Fibroblast of lung (primary cell): ENCODE measurements around the gene RTP3. TPM values are rescaled to one million over a fixed set of nuclear protein-coding genes. Genes with fewer than 3 reads are reported as not detected.

Experiments used
- DNase-seq, 2 donors: peaks; one replicate each; pipeline versions ENCODE4 v3.0.0 to v3.0.0-alpha.2; 2010; ENCODE audit warnings: low read depth in 2 of 2
- H2AFZ ChIP-seq: 2 replicates; pipeline ENCODE4 v1.5.1; 2012; ENCODE audit warnings: low read length, control low read depth, inconsistent platforms
- H3K27ac ChIP-seq: 2 replicates; pipeline ENCODE4 v1.5.1; 2011; ENCODE audit warnings: low read length, control low read depth; ENCODE audit not compliant: insufficient read depth
- H3K27me3 ChIP-seq: 2 replicates; pipeline ENCODE4 v1.5.1; 2011; ENCODE audit warnings: mild to moderate bottlenecking, low read length; ENCODE audit not compliant: control insufficient read depth, insufficient read depth
- H3K36me3 ChIP-seq: 2 replicates; pipeline ENCODE4 v1.5.1; 2011; ENCODE audit warnings: low read length; ENCODE audit not compliant: control insufficient read depth, insufficient read depth
- H3K4me1 ChIP-seq: 2 replicates; pipeline ENCODE4 v1.5.1; 2011; ENCODE audit warnings: low read length; ENCODE audit not compliant: control insufficient read depth, insufficient read depth; ENCODE audit errors: extremely low read depth
- H3K4me2 ChIP-seq: 2 replicates; pipeline ENCODE4 v1.5.1; 2011; ENCODE audit warnings: low read length, control low read depth; ENCODE audit not compliant: insufficient read depth; ENCODE audit errors: extremely low read depth
- H3K4me3 ChIP-seq, 4 experiments: fragments of 200-600 bp in 1 of 4; sonication (generic) in 1 of 4; replicated peaks in 1 of 4; 2 replicates each; pipeline ENCODE4 v1.5.1; 2011 to 2016; ENCODE audit warnings: low read length in 4 of 4, low read depth in 3 of 4, mild to moderate bottlenecking in 3 of 4, control low read depth in 2 of 4, inconsistent platforms in 1 of 4, mixed read lengths in 1 of 4; ENCODE audit not compliant: insufficient read depth in 1 of 4; ENCODE audit errors: control extremely low read depth in 1 of 4
- H3K79me2 ChIP-seq: 2 replicates; pipeline ENCODE4 v1.5.1; 2012; ENCODE audit warnings: mild to moderate bottlenecking, low read length, inconsistent platforms; ENCODE audit not compliant: control insufficient read depth, insufficient read depth
- H3K9ac ChIP-seq: 2 replicates; pipeline ENCODE4 v1.5.1; 2011; ENCODE audit warnings: mild to moderate bottlenecking, low read length, control low read depth; ENCODE audit not compliant: insufficient read depth
- H3K9me3 ChIP-seq: 2 replicates; pipeline ENCODE4 v1.5.1; 2012; ENCODE audit warnings: low read depth, low read length; ENCODE audit not compliant: control insufficient read depth, insufficient read depth
- H4K20me1 ChIP-seq: 2 replicates; pipeline ENCODE4 v1.5.1; 2011; ENCODE audit warnings: low read length; ENCODE audit not compliant: control insufficient read depth, insufficient read depth; ENCODE audit errors: extremely low read depth
- CTCF ChIP-seq, 2 donors: IDR thresholded peaks in 1 of 2; conservative IDR thresholded peaks in 1 of 2; 1 replicate in 1 of 2; 2 replicates in 1 of 2; pipeline ENCODE4 v1.5.1; 2011 to 2012; ENCODE audit warnings: low read length in 2 of 2, control low read depth in 1 of 2, inconsistent platforms in 1 of 2, low read depth in 1 of 2, mild to moderate bottlenecking in 1 of 2
- EZH2 ChIP-seq: IDR thresholded peaks from 2 replicates; pipeline ENCODE4 v1.5.1; 2012; ENCODE audit warnings: low read length, control low read depth, mild to moderate bottlenecking; ENCODE audit errors: missing control alignments
- polyA plus RNA-seq, 2 donors: library from polyadenylated mRNA; depleted of rRNA in 1 of 2; stranded (reverse) in 1 of 2; unstranded in 1 of 2; fragments of >200 nt; gene quantifications; 2 replicates each; pipeline ENCODE4 v1.2.1, GENCODE V29; 2011 to 2012; ENCODE audit warnings: missing spikeins in 1 of 2
- total RNA-seq: library from RNA; depleted of rRNA; stranded (reverse); fragments of >200 nt; gene quantifications from 2 replicates; pipeline ENCODE4 v1.2.1, GENCODE V29; 2014

The RTP3 gene
- total and polyA plus RNA-seq, 2 donors (not counting 1 experiment from before 2014, with no cell fraction given) = not detected

- H3K4me1 ChIP-seq = no peaks in the 10 kb centered on the region
- no peak for TF ChIP-seq CTCF (conservative IDR thresholded peaks at IDR 0.05 in 1 of 2, IDR thresholded peaks at IDR 0.05 in 1 of 2; ENCODE audit: low read depth in 1 of 2, low read length in 2 of 2)
- TF ChIP-seq EZH2 = no peak
- DNase-seq = no peak
- H3K9me3 ChIP-seq = no peaks in the 10 kb centered on the region
- no peak overlapping the region for H3K9ac ChIP-seq
- H4K20me1 ChIP-seq = no peaks in the 10 kb centered on the region
- no peak overlapping the region for H3K27ac ChIP-seq
- no peaks in the 10 kb centered on the region for H3K36me3 ChIP-seq
- no peaks in the 10 kb centered on the region for H3K27me3 ChIP-seq
- no peak overlapping the region for H3K4me3 ChIP-seq
- no peak overlapping the region for H3K4me2 ChIP-seq
- H3K79me2 ChIP-seq = no peaks in the 10 kb centered on the region
- no peak overlapping the region for H2AFZ ChIP-seq
These were observed 14.5 kb downstream of the RTP3 start for GRCh38 chr3:46512191-46512749.

- Histone ChIP-seq H3K4me2 (no peak overlapping the region), H3K27me3 (no peaks in the 10 kb centered on the region), H3K27ac (no peak overlapping the region), H2AFZ (no peak overlapping the region), H3K36me3 (no peaks in the 10 kb centered on the region), H3K9ac (no peak overlapping the region), H3K4me1 (no peaks in the 10 kb centered on the region), H4K20me1 (no peaks in the 10 kb centered on the region), H3K79me2 (no peaks in the 10 kb centered on the region), H3K4me3 (no peak overlapping the region), H3K9me3 (no peaks in the 10 kb centered on the region)
- no peak for DNase-seq
- TF ChIP-seq CTCF (conservative IDR thresholded peaks at IDR 0.05 in 1 of 2, IDR thresholded peaks at IDR 0.05 in 1 of 2; ENCODE audit: low read depth in 1 of 2, low read length in 2 of 2) = no peak
- TF ChIP-seq EZH2 = no peak
These were observed 18.7 kb downstream of the RTP3 start for GRCh38 chr3:46516521-46516920.

- no peak overlapping the region for H3K9ac ChIP-seq
- no peak overlapping the region for H3K4me2 ChIP-seq
- H3K27me3 ChIP-seq = no peaks in the 10 kb centered on the region
- TF ChIP-seq EZH2 (no peak), CTCF (conservative IDR thresholded peaks at IDR 0.05 in 1 of 2, IDR thresholded peaks at IDR 0.05 in 1 of 2; ENCODE audit: low read depth in 1 of 2, low read length in 2 of 2) (no peak)
- no peaks in the 10 kb centered on the region for H3K36me3 ChIP-seq
- H3K4me1 ChIP-seq = no peaks in the 10 kb centered on the region
- H3K4me3 ChIP-seq = no peak overlapping the region
- no peak overlapping the region for H2AFZ ChIP-seq
- no peaks in the 10 kb centered on the region for H3K9me3 ChIP-seq
- no peaks in the 10 kb centered on the region for H3K79me2 ChIP-seq
- peak; percentile 79 to 90 for DNase-seq
- H4K20me1 ChIP-seq = no peaks in the 10 kb centered on the region
- no peak overlapping the region for H3K27ac ChIP-seq
These were observed 19.4 kb downstream of the RTP3 start for GRCh38 chr3:46517016-46517783.
